HG03135 (cell line): ENCODE results near the gene SEMA3F.

Experiments used
- ATAC-seq: cut with Tn5 transposase; IDR thresholded peaks from one replicate; pipeline ENCODE4 v1.9.1; 2021; ENCODE audit warnings: mild to moderate bottlenecking, moderate library complexity; ENCODE audit not compliant: unreplicated experiment

SEMA3F gene

GRCh38 chr3:50154840-50155490 lies at the start of gene SEMA3F:
SEMA3F (plus strand) TSS chr3:50155324; CDS start chr3:50159623, 4,299 bp downstream.
- ATAC-seq = peak; percentile 74

DNA sequence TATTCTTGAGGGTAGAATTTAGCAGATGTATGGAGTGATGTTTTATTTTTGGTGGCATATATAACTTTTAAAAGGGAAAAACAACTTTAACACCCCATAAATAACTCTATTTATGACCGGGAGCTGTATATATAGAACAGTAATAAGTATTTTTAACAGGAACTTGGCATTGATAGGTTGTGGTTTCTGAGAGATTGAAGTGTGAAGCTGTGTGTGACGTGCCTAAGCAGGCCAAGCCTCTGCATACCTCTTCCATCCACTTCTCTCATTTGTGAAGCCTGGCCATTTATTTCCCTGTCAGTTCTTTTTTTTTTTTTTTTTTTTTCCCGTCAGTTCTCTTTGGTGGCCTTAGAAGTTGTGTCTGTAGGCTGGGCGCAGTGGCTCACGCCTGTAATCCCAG lies 43.4 kb upstream of the SEMA3F start:
- no peak for ATAC-seq

- no peak for ATAC-seq
These were observed 42.7 kb upstream of the SEMA3F start for GRCh38 chr3:50112462-50112861.

GRCh38 chr3:50117120-50117519 lies 38.0 kb upstream of the SEMA3F start:
- ATAC-seq = no peak

DNA sequence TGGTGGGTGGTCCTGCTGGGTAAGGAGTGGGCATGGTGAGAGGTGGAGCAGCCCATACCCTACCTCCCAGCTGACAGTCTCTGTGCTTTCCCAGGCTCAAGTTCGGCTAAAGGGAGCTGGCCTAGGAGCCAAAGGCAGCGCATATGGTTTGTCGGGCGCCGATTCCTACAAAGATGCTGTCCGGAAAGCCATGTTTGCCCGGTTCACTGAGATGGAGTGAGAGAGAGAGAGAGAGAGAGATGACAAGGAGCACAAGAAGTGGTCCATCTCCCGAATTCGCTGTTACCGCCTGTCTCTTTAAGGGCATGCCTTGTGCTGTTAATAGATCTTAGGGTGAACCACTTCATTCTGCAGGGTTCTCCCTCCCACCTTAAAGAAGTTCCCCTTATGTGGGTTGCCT lies 36.9 kb upstream of the SEMA3F start:
- no peak for ATAC-seq

DNA sequence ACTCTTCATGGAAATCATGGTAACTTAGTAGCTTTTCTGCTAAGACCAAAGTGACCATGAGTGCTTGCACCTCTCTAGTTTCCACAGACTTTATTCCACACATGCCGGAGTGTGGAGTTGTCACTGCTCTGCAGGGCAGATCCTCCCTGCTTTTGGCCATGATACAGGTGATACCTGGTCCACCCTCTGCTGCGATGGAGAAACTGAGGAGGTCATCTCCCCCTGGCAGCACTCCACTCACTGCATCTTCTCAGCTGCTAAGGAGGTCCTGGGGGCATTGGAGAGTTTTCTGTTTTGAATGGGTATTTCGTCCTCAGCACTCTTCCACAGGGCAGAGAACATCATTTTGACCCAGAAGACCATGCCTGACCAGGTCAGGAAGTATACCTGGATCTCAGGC lies 35.3 kb upstream of the SEMA3F start:
- no peak for ATAC-seq

- no peak for ATAC-seq
These were observed 34.6 kb upstream of the SEMA3F start for GRCh38 chr3:50120364-50121071.

- ATAC-seq = no peak
These were observed 33.8 kb upstream of the SEMA3F start for GRCh38 chr3:50121072-50122032.

DNA sequence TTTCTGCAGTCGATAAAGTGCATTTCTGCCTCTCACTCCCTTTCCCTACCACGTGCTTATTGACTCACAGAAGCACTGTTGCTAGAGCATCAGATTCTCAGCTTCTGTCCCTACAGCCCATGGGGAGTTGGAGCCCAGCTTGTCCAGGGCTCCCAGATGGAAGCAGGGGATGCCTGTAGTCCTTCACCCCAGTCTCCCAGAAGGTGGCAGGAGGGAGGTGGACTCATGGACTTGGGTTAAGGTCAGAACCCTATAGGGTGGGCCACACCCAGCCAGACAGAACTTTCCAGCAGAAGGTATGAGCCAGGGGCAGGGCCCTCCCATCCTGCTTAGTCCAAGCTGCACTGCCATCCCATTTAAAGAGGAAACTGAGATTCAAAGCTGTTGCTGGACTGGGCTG lies 33.1 kb upstream of the SEMA3F start:
- no peak for ATAC-seq

DNA sequence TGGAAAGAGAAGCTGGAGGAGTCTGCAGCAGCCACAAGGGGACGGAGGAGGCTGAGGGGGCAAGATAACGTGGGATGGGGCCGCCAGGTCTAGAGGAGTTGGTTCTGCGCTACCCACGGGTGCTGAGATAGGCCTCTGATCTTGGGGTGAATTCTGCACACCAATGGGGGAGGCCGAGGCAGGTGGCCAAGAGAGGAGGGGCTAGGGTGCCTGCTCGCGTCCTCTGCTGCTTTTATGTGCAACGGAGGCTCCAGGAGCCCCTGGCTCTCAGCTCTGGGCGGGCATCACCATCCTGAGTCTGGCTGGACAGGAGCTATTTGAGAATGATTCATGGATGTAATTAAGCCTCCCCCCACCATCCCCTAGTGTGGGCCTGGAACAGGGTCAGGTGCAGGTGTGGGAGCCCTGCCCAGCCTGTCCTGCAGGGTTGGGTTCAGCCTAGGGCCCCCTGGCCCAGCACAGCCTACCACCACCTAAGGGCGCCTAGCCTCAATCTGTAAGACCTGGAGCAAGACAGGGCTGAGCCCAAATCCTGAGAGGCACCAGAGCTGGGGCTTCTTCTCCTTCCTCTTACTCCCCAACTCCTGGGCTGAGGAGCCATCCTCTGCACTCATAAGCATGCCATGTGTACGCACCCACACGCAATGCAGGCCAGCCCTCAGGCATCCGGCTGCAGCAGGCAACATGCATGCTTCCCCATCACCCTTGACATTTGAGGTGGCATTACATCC lies 32.3 kb upstream of the SEMA3F start:
- no peak for ATAC-seq

GRCh38 chr3:50123394-50124051 lies 31.6 kb upstream of the SEMA3F start:
- no peak for ATAC-seq

GRCh38 chr3:50124052-50124799 lies 30.9 kb upstream of the SEMA3F start:
- ATAC-seq = no peak

- ATAC-seq = no peak
These were observed 30.3 kb upstream of the SEMA3F start for GRCh38 chr3:50124800-50125178.

DNA sequence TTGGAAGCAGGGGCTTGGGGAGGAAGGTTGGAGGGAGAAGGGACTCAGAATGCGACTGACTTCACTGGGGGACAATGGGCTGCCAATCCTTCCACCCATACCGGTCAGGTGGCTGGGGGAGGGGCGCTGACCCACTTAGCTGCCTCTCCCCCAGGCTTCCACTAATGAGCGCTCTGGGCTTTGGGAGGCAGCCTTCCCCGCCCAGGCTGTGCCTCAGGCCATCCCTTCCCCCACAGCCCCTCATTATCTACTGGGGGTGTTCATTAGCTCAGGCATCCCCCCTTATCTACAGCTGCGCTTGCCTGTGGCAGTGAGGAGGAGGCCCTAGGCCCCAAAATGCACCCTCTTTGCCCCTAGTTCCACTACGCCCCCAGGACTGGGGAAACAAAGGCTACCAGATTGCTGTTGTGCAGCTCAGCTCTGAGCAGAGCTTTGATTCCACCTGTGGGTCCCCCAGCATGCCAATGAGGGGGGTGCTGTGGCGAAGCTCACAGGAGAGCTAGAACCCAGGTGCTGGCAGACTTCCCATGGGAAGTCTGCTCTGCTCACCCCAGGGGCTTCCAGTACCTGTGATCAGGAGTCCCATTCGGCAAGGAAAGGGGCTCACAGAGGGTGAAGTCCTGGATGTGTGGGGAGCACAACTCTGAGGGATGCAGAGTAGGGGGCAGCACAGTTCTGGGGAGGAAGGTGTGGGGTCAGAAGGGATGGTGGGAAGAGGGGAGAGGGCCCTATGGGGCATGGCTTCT lies 29.4 kb upstream of the SEMA3F start:
- no peak for ATAC-seq

GRCh38 chr3:50126287-50127211 lies 28.6 kb upstream of the SEMA3F start:
- no peak for ATAC-seq

- no peak for ATAC-seq
These were observed 27.9 kb upstream of the SEMA3F start for GRCh38 chr3:50127251-50127691.

- no peak for ATAC-seq
These were observed 27.1 kb upstream of the SEMA3F start for GRCh38 chr3:50128001-50128400.

DNA sequence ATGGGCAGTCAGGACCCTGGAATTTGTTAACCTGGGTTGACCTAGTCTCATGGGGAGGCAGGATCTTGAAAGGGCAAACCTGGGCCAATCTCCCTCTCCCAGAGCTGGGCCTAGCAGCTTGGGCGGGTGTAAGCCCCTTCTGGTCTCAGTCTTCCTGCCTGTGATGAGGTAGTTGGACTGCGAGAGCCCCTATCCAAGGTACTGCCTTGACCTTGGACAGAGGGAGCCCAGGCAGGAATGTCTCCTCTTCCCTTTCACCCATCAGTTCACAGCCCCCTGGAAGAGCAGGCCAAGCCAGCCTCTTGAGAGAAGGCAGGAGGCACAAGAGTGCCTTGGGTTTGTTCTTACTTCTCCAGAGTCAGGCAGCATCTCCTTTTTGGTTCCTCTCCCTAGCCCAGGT lies 24.7 kb upstream of the SEMA3F start:
- no peak for ATAC-seq
